ENCODE measurements around the gene SPRYD3. TPM values are rescaled to one million over a fixed set of nuclear protein-coding genes. Genes with fewer than 3 reads are reported as not detected.

Gene SPRYD3
- total RNA-seq, 6 donors from 2014 or later, result 34.8 to 53.3 (median 46.7) TPM

GRCh38 chr12:53065975-53066931 lies 12.9 kb downstream of the SPRYD3 start:
- peaks cover 38 to 47% (median 39%) of the 10 kb centered on the region in 4 donors for H3K4me1 ChIP-seq
- TF ChIP-seq POLR2A (IDR thresholded peaks at IDR 0.05) (no peak), POLR2AphosphoS5 (IDR thresholded peaks at IDR 0.05) (peak; percentile 14 to 31), CTCF (IDR thresholded peaks at IDR 0.05) (peak; percentile 88 to 95 (median 92)), EP300 (IDR thresholded peaks at IDR 0.05) (no peak)

GRCh38 chr12:53065470-53065869 lies 13.7 kb downstream of the SPRYD3 start:
- Histone ChIP-seq H3K27me3 (no peaks in the 10 kb centered on the region), H3K27ac (peak overlapping the region; percentile 32 to 74 (median 68)), H3K36me3 (peaks cover 14 to 97% (median 63%) of the 10 kb centered on the region in 4 donors), H3K4me3 (no peak overlapping the region), H3K9me3 (no peaks in the 10 kb centered on the region), H3K4me1 (peaks cover 41 to 50% (median 42%) of the 10 kb centered on the region in 4 donors)
- TF ChIP-seq CTCF (IDR thresholded peaks at IDR 0.05) (no peak), POLR2AphosphoS5 (IDR thresholded peaks at IDR 0.05) (no peak), EP300 (IDR thresholded peaks at IDR 0.05) (no peak), POLR2A (IDR thresholded peaks at IDR 0.05) (peak in 1 of 4 donors; percentile 4)
- 74 to 79% methylated on average over 7 of the region's 7 CpGs for WGBS, 2 donors
- no peak for DNase-seq
- ATAC-seq (ENCODE audit: low FRiP score in 2 of 2), result no peak

More at GRCh38 chr12:53065975-53066931, 12.9 kb downstream of the SPRYD3 start:
- peak in 1 of 2 donors; percentile 81 for DNase-seq
- Histone ChIP-seq H3K36me3 (peaks cover 14 to 97% (median 60%) of the 10 kb centered on the region in 4 donors), H3K9me3 (no peaks in the 10 kb centered on the region), H3K4me3 (no peak overlapping the region), H3K27me3 (no peaks in the 10 kb centered on the region), H3K27ac (peak overlapping the region; percentile 32 to 74 (median 68))
- WGBS, 2 donors, result 35 to 36% methylated on average over 22 to 24 of the region's 24 CpGs
- ATAC-seq (ENCODE audit: low FRiP score in 2 of 2), result peak; percentile 77 to 79

GRCh38 chr12:53064613-53065436 lies 14.4 kb downstream of the SPRYD3 start:
- TF ChIP-seq POLR2A (IDR thresholded peaks at IDR 0.05), result peak in 1 of 4 donors; percentile 8
- TF ChIP-seq POLR2AphosphoS5 (IDR thresholded peaks at IDR 0.05), result no peak
- TF ChIP-seq CTCF (IDR thresholded peaks at IDR 0.05), result no peak
- no peak for TF ChIP-seq EP300 (IDR thresholded peaks at IDR 0.05)
- peak overlapping the region; percentile 32 to 74 (median 68) for H3K27ac ChIP-seq
- H3K9me3 ChIP-seq, result no peaks in the 10 kb centered on the region
- ATAC-seq (ENCODE audit: low FRiP score in 2 of 2), result no peak
- H3K36me3 ChIP-seq, result peaks cover 14 to 97% (median 66%) of the 10 kb centered on the region in 4 donors
- DNase-seq, result no peak
- H3K27me3 ChIP-seq, result no peaks in the 10 kb centered on the region
- H3K4me3 ChIP-seq, result no peak overlapping the region
- peaks cover 46 to 52% (median 47%) of the 10 kb centered on the region in 4 donors for H3K4me1 ChIP-seq
- 77 to 79% methylated on average over 11 of the region's 11 CpGs for WGBS, 2 donors

- H3K27ac ChIP-seq, result peak overlapping the region; percentile 32 to 78 (median 74)
Measured at GRCh38 chr12:53063708-53064612, 15.2 kb downstream of the SPRYD3 start.

More at GRCh38 chr12:53063708-53064612, 15.2 kb downstream of the SPRYD3 start:
- Histone ChIP-seq H3K4me3 (no peak overlapping the region), H3K9me3 (no peaks in the 10 kb centered on the region), H3K4me1 (peaks cover 48 to 56% (median 54%) of the 10 kb centered on the region in 4 donors), H3K36me3 (peaks cover 21 to 97% (median 71%) of the 10 kb centered on the region in 4 donors), H3K27me3 (no peaks in the 10 kb centered on the region)
- WGBS, 2 donors, result 59 to 76% methylated on average over 13 of the region's 13 CpGs
- DNase-seq (no peak), ATAC-seq (ENCODE audit: low FRiP score in 2 of 2) (peak in 1 of 2 donors; percentile 40)
- no peak for TF ChIP-seq EP300 (IDR thresholded peaks at IDR 0.05)

Data from upper lobe of left lung (tissue), 6 donors.